GM19438 (cell line): Measurements from ENCODE around the gene SLC25A48.
A peak's percentile ranks its signal among the peaks of the same experiment; 100 is the strongest.
"Not testable (repeated sequence)": the region's sequence is repeated elsewhere in the genome, so short reads cannot be mapped to it uniquely, and the experiment has no call there.

Experiments
- ATAC-seq: cut with Tn5 transposase; IDR thresholded peaks from one replicate; pipeline ENCODE4 v1.9.1; 2021; ENCODE audit warnings: low read depth; ENCODE audit not compliant: unreplicated experiment

SLC25A48 gene

DNA sequence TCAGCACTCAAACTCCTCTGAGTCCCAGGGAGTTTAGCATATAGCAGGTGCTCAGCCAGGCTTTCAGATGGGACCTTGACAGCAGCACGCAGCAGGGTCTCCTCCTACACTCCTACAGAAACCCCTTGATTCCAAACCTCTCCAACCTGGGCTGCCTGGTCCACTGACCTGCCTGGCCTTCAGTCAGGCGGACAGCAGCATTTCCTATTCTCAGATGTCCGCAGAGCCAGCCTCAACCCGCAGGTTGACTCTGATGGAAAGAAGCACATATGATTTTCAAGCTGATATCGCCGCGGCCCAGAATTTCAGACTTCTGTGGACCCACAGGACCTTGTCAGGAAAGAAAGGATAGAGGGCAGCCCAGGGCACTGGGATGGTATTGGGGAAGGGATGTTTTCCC is 5.3 kb upstream of the SLC25A48 start:
- no peak for ATAC-seq

DNA sequence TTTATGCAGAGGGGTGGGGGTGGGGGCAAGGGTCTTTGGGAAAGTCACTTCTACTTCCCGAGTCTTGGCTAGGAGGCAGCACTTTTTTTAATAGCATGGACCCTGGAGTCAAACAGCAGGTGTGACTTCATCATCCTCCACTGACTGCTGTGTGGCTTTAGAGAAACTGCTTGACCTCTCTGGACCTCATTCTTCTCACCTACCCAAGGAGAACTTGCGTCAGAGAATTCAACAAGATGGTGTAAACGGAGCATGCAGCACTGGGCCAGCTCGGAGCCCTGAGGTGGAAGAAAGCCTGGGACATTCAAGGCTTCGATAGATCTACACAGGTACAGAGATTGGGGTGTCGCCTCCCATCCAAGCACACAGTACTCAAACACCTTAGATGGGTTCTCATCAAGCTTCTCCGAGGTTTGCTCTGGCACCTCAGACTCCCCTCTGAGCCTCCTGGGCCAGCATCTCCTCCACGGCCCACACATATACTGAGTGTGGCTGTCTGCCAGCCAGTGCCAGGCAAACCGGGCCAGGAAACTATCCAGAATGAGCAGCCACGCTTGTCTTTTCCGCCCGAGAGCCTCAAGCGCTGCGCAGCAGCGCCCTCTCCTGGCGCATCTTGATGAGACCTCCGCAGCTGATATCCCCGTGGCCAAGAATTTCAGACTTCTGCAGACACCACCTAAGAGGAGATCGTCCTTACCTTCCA is 4.6 kb upstream of the SLC25A48 start:
- no peak for ATAC-seq

DNA sequence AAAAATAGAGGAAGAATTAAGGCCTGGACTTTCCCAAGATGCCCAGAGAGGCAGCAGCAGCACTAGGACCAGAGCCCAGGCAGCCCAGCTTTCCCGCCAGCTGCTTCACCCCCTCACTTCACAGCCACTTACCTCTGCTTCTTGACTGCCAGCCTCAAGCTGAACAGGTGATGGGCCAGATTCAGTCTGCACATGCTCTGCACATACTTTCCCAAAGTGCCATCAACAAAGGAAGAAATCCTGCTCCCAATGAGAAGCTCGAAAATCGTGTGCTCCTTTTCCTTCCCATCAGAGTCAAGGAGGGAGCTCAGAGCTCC is 4.1 kb upstream of the SLC25A48 start:
- no peak for ATAC-seq

DNA sequence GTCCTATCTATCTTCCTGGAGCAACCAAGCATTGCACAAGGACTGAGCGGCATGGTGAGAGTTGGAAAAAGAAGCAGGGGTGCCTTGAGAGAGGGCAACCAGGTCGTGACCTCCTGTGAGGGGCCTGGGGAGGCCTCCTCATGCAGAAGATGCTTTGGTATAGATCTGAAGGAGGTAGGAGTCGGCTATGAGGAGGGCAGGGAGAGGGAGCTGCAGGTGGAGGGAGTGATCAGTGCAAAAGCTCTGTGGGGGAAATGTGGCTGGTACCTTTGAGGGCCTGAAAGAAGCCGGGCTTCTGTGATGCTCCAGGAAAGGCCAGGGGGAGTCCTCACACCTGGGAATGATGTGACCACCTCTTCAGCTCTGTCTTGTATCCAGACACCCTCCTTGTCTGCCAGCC is 3.6 kb upstream of the SLC25A48 start:
- ATAC-seq = no peak

DNA sequence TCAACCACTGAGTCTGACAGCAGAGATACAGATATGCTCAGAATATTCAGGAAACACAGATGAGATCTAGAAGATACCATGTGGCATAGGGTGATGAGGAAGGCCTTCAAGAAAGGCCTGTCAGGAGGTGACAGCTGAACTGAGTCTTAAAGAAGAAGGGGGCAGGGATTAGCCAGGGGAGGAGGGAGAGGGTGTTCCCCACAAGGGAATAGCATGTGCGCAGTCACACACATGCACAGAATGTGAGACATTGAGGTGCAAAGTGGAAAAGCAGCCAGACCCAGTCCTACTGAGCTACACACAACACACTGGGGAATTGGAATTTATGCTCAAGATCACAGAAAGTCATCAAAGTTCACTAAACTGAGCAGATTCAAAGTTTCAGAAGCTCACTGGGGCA is 3.0 kb upstream of the SLC25A48 start:
- no peak for ATAC-seq

DNA sequence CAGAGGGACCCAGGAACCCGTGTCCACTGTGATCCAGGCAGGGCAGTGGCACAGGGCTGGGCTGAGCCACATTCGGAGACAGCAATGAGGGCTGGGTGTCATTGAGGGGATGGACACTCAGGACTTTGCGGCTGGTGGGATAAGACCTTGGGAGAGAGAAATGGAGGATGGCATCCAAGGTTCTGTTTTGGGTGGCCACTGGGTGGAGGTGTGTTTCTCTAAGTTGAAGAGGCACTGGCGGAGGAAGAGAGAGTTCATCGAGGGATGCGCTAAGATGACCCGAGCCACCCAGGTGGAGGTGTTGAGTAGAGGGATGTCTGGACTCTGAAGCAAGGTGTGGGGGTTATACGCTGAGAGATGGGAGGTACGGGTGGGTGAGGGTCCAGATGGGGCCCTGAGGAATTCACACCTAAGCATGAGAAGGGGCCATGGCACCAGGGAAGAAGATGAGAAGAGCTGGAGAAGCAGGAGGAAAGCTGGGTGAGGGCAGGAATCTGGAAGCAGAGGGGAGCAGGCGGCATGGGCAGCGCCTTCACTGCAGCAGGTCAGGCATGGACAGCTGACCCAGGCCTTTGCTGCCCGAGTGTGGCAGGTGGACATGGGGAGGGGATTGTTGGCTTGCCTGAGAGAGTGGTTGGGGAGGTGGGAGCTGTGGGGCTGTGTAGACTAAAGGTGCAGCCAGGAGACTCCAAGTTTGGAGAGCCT is 2.5 kb upstream of the SLC25A48 start:
- no peak for ATAC-seq

DNA sequence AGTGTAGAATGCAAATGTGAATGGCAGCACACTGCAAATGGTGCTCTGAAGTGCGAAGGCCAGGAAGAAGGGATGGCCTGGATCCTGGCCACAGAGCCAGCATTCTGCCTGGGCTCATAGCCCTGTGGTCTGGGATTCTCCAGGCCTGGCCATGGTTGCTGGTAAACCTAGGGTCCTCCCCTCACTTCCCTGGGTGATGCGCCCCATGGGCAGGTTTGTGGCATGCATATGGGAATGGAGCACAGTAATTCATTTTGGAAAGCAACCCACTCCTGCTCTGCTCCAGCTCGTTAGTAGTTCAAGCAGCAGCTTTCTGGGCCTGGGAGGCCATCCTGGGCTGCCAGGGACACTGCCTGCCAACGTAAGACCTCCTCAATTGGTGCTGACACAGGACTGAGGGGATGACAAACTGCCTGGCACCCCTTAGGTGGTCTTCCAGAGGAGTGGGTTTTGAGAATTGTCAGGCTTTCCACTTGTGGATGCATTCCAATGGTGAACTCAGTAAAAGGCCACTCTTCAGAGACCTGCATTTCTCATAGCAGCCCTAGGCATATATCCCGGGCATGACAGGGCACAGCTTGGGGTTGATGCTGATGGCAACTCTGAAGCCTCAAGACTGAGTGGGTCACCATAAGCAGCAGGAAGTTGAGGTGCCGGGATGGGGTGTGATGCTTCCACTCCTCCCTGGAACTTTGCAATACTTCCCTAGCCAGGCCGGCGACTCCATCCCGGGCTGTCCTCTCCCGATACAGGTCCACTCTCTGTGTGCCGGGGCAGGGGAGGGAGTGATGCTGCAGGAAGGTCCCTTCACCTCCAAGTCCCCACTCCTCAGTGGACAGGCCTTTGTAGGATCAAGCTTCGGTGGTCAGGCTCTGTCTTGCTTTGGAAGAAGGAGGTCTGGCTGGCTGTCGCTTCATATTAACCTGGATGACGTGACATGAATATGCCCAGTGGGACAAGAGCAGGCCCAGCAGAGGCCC is 1.2 kb upstream of the SLC25A48 start:
- no peak for ATAC-seq

DNA sequence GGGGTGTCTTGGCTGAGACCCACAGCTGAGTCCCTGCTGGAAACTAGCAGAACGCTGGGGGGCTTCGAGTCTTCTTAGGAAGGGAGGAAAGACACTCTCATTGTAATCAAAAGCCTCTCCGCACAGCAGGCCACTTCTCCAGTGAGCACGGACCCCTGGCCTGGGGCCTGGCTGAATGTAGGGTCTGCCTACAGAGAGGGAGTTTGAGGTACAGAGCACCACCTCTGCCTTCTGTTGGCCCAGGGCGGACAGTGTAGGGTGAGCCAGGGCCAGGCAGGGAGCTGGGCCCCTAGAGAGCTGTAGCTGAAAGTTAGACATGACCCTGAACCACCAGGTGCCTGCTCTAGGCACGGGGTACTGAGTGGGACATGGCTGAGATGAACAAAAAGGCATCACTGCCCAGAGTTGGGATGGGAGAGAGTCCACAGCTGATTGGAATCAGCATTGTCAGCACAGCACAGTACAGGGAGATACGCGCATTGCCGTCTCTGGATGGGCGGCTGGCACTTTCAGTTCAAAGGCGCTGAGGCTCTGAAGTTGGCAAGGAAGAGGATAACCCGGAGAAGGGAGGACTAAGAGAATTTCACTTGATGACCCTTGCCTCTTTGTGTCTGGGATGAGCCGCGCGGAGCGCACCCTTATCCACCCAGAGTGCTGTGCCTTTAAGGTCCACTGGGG is 363 bp upstream of the SLC25A48 start:
- peak; percentile 12 for ATAC-seq

DNA sequence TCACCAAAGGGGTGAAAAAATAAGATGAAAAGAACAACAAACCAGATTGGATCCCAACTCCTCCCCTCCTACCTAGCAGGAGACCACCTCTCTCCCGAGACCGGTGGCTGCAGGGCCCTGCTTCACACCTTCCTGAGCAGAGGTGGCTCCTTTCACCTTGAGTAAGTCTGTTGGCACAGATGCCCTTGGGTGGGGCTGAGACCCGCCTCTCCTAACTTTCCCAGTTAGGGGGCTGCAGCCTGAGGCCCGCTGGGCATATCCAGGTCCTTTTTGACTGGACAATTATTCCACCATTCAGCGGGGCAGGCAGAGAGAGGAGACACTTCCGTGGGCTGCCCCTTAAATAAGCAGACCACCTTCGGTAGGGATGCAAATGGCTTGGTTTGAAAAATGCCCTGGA is 1.3 kb downstream of the SLC25A48 start:
- no peak for ATAC-seq

DNA sequence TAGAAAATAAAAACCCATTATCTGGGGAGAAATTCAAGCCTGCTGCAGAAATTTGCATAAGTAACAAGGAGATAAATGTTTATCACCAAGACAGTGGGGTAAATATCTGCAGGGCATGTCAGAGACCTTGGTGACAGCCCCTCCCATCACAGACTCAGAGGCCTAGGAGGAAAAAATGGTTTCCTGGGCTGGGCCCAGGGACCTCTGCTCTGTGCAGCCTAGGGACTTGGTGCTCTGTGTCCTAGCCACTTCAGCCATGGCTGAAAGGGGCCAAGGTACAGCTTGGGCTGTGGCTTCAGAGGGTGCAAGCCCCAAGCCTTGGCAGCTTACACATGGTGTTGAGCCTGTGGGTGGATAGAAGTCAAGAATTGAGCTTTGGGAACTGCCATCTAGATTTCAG is 3.9 kb downstream of the SLC25A48 start:
- ATAC-seq = not testable (repeated sequence)

DNA sequence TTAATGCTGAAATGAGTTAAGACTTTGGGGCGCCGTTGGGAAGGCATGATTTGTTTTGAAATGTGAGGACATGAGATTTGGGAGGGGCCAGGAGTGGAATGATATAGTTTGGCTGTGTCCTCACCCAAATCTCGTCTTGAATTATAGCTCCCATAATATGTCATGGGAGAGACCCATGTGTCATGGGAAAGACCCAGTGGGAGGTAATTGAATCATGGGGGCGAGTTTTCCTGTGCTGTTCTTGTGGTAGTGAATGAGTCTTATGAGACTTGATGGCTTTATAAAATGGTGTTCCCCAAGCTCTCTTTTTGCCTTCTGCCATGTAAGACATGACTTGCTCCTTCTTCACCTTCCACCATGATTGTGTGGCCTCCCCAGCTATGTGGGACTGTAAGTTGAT is 5.1 kb downstream of the SLC25A48 start:
- ATAC-seq = no peak

DNA sequence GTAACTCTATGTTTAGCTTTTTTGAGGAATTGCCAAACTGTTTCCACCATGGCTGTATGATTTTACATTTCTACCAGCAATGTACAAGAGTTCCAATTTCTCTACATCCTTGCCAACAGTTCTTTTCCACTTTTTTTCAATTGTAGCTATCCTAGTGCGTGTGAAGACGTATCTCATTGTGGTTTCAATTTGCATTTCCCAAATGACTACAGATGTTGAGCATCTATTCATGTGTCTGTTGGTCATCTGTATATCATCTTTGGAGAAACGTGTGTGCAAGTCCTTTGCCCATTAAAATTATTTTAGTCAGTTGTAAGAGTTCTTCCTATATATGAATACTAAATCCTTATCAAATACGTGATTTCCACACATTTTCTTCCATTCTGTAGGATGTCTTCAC is 6.5 kb downstream of the SLC25A48 start:
- ATAC-seq = no peak

DNA sequence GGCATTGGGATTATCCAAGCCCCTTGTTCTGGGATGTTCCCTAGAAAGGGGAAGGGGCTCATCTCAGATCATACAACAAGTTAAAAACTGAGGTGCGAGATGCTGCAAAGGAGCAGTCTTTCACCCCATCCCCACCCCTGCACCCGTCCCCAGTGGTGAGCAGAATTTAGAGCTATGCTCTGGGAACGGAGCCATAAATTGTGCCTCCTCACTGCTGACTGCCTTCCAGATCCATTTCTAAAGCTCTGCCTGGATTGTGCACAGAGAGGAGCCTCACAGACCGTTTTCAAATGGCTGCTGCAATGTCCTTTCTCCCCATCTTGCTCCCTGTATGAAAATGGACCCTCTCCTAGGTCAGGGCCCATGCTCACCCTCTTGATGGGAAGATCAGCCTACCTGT is 8.3 kb downstream of the SLC25A48 start:
- ATAC-seq = no peak

DNA sequence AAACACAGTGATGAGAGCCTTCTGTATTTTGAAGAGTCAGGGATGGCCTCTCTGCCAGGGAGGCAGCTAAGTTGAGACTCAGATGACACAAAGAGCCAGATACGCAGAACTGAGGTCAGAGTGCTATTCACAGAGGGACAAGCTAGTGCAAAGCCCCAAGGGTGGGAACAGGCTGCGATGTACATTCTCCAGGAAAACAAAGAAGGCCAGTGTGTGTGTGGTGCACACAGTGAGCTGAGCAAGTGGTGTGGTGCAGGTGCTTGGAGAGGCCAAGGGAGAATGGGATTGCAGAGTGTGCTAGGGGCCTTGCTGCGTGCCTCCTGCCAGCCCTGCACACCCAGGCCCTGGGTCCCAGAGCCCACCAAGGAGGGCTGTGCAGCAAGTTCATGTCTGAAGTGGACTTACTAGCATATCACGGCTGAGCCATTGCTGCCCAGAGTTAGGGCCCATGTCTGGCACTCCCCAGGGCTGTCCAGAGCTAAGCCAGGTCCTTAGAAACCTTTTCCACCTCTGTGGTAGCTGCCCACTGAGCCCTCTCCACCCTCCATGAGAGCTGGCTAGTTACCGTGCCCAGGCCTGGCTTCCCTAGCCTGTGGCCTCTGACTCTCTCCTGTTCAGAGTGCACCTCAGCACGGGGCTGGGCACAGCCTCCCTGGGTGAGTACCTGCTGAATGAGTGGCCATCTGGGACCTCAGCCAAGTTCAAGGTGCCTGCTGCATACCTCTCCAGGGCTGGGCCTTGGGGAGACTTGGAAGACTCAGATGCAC is 9.3 kb downstream of the SLC25A48 start:
- ATAC-seq = no peak

DNA sequence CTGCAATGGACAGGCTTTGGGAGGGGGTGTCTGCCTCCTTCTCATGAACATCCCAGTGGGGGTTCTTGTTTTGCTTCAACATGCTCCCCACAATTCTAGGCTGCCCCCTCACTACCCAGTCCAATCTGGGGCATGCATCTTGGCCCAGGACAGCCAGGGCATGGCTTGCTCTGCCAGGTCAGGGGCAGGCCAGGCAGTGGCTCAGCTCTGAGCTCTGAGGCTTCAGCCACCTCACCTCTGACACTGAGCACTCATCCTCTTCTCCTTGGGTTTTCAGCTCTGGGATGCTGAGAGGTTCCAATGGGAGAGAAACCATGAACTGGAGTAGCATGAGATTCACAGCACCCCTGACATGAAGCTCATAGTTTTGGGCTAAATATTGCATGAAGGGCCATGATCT is 11.8 kb downstream of the SLC25A48 start:
- no peak for ATAC-seq

DNA sequence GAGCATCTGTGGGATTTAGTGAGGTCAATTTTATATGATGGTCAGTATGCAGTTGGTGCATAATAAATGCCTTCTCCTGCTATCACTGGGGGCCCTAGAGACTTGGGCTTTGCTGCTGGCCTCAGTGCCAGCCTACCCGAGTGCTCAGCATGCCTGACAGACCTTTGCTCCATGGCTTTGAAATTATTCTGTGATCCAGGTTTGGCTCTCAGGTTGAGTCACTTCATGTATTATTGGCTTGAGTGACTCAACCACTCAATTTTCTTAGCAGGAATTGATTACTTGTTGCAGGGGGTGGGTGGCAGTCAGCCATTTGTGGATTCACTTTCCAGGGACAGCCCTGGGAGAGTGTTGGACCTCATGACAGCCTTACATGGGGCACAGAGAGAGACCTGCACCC is 13.5 kb downstream of the SLC25A48 start:
- ATAC-seq = no peak

DNA sequence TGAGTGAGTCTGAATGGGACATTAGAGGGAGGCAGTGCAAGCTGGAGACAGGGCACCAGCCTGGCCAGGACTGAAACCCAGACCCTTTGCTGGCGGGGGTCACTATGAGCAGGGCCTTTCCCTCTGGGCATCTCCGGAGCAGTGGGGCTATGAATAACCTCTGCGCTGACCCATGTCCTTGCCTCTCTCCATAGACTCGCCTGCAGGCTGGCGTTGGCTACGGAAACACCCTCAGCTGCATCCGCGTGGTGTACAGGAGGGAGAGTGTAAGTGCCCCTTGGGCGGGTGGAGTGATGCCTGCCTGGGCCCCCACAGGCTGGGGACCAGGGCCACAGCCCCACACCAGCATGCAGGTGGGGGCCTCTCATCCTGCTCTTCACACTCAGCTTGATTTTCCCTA is 15.8 kb downstream of the SLC25A48 start:
- ATAC-seq = no peak

DNA sequence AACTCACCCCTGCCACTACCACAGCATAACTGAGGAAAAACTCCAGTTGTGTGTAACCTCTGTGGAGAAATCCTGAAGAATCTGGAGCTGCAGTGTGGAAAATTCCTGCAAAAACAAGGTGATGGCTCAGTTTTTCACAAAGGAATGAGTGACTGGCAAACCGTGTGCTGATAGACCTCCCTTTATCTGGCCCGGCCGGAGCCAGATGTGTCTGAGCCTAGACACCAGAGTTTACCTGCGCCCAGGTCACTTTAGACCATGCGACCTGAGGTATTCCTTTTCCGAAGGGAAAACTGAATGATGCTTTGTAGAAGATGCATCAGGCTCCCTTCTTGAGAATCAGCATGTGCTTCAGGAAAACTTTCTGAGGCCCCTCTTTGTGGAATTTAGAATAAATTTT is 16.2 kb downstream of the SLC25A48 start:
- no peak for ATAC-seq

DNA sequence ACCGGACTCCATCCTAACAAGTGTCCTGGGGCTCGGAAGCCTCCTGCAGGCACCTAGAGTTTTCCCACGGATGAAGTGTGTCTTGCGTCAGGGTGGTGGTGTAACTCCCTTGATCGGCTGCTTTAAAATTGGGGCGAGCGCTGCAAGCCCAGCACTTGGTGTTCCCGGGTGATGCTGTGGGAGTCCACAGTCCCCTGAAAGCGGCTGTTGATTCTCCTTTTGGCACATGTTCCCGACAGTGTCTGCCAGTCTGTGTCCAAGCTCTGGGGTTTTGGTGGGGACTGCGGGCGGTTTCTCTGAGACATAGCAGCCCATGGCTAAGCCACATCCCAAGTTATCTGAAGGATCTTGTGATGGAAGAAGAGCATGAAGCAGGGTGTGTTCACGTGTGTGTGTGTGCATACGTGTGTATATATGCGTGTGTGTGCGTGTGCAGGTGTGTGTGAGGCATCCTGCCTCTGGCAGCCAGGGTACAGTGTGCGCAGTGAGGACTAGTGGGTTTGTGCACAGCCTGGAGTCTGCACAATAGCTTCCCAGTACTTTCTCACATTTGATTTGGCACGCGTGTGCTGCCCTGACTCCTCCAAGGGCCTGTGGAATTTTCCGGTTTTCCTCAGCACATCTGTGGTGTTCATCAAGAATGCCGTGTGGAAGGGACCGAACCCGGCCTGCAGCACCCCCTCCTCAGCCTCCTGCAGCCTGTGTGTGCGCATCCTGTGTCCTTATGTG is 16.9 kb downstream of the SLC25A48 start:
- ATAC-seq = no peak
